WTC11 (cell line): ENCODE data around the gene PSD4. TPM values are rescaled to one million over a fixed set of nuclear protein-coding genes. Genes with fewer than 3 reads are reported as not detected.
A peak's percentile ranks its signal among the peaks of the same experiment; 100 is the strongest.

Source experiments
- EMX1 ChIP-seq: fragments of 250-450 bp; sonication (Bioruptor Pico); IDR thresholded peaks from 2 replicates; pipeline ENCODE4 v1.8.0; 2021; ENCODE audit warnings: mild to moderate bottlenecking
- ETV6 ChIP-seq: sonication (generic); formaldehyde crosslinking; IDR thresholded peaks from 2 replicates; pipeline ENCODE4 v1.8.1; 2022; ENCODE audit warnings: mild to moderate bottlenecking, missing genetic modification reagents
- HMGA2 ChIP-seq: fragments of 250-450 bp; sonication (Bioruptor Pico); IDR thresholded peaks from 2 replicates; pipeline ENCODE4 v1.4.0; 2021; ENCODE audit warnings: mild to moderate bottlenecking, moderate library complexity
- HMGXB4 ChIP-seq: sonication (generic); formaldehyde crosslinking; IDR thresholded peaks from 2 replicates; pipeline ENCODE4 v1.8.1; 2023; ENCODE audit warnings: mild to moderate bottlenecking, moderate library complexity, missing genetic modification reagents
- MLX ChIP-seq: sonication (generic); formaldehyde crosslinking; IDR thresholded peaks from 2 replicates; pipeline ENCODE4 v1.8.1; 2023; ENCODE audit warnings: mild to moderate bottlenecking, missing genetic modification reagents, moderate library complexity
- MXD4 ChIP-seq: fragments of 250-450 bp; sonication (Bioruptor Pico); IDR thresholded peaks from 2 replicates; pipeline ENCODE4 v1.8.0; 2021; ENCODE audit warnings: mild to moderate bottlenecking, moderate library complexity, borderline replicate concordance
- NFATC4 ChIP-seq: fragments of 250-450 bp; sonication (Bioruptor Pico); IDR thresholded peaks from 2 replicates; pipeline ENCODE4 v1.9.0; 2021; ENCODE audit warnings: mild to moderate bottlenecking
- NFE2L1 ChIP-seq: sonication (generic); formaldehyde crosslinking; IDR thresholded peaks from 2 replicates; pipeline ENCODE4 v1.8.1; 2023; ENCODE audit warnings: missing genetic modification reagents
- NR1H2 ChIP-seq: sonication (generic); formaldehyde crosslinking; IDR thresholded peaks from 2 replicates; pipeline ENCODE4 v1.9.0; 2021; ENCODE audit warnings: mild to moderate bottlenecking, moderate library complexity, missing genetic modification reagents
- NR2C2 ChIP-seq: sonication (generic); formaldehyde crosslinking; IDR thresholded peaks from 2 replicates; pipeline ENCODE4 v1.8.0; 2022; ENCODE audit warnings: mild to moderate bottlenecking, missing genetic modification reagents
- PRRX2 ChIP-seq: fragments of 250-450 bp; sonication (Bioruptor Pico); IDR thresholded peaks from 2 replicates; pipeline ENCODE4 v1.8.0; 2021; ENCODE audit warnings: mild to moderate bottlenecking
- RELA ChIP-seq: sonication (generic); formaldehyde crosslinking; IDR thresholded peaks from 2 replicates; pipeline ENCODE4 v1.8.1; 2022; ENCODE audit warnings: missing genetic modification reagents, mild to moderate bottlenecking, borderline replicate concordance
- SMAD3 ChIP-seq: sonication (generic); formaldehyde crosslinking; IDR thresholded peaks from 2 replicates; pipeline ENCODE4 v1.8.0; 2022; ENCODE audit warnings: missing genetic modification reagents, mild to moderate bottlenecking, borderline replicate concordance
- SP1 ChIP-seq: sonication (generic); formaldehyde crosslinking; conservative IDR thresholded peaks from 2 replicates; pipeline ENCODE4 v1.8.1; 2022; ENCODE audit warnings: missing genetic modification reagents
- TEAD1 ChIP-seq: sonication (generic); formaldehyde crosslinking; IDR thresholded peaks from 2 replicates; pipeline ENCODE4 v1.8.0; 2022; ENCODE audit warnings: mild to moderate bottlenecking, missing genetic modification reagents
- ZBTB21 ChIP-seq: sonication (generic); formaldehyde crosslinking; IDR thresholded peaks from 2 replicates; pipeline ENCODE4 v1.8.1; 2023; ENCODE audit warnings: mild to moderate bottlenecking, missing genetic modification reagents, borderline replicate concordance
- ZNF416 ChIP-seq: fragments of 250-450 bp; sonication (Bioruptor Pico); IDR thresholded peaks from 2 replicates; pipeline ENCODE4 v1.9.0; 2021; ENCODE audit warnings: mild to moderate bottlenecking, inconsistent platforms
- ZNF423 ChIP-seq: fragments of 250-450 bp; sonication (Bioruptor Pico); IDR thresholded peaks from 2 replicates; pipeline ENCODE4 v2.1.2; 2022; ENCODE audit warnings: mild to moderate bottlenecking, moderate library complexity
- ZNF532 ChIP-seq: fragments of 250-450 bp; sonication (Bioruptor Pico); IDR thresholded peaks from 2 replicates; pipeline ENCODE4 v1.9.0; 2021; ENCODE audit warnings: mild to moderate bottlenecking, borderline replicate concordance
- ZNF671 ChIP-seq: fragments of 250-450 bp; sonication (Bioruptor Pico); IDR thresholded peaks from 2 replicates; pipeline ENCODE4 v1.8.0; 2021; ENCODE audit warnings: mild to moderate bottlenecking
- total RNA-seq: library from RNA; stranded (reverse); gene quantifications from 3 replicates; pipeline ENCODE4 v1.2.3, GENCODE V29; 2021
- TF ChIP-seq, protein P1 (sequence below): fragments of 250-450 bp; sonication (Bioruptor Pico); conservative IDR thresholded peaks from 2 replicates; pipeline ENCODE4 v1.9.0; 2021; ENCODE audit warnings: mild to moderate bottlenecking
- TF ChIP-seq, protein P2 (sequence below): fragments of 250-450 bp; sonication (Bioruptor Pico); IDR thresholded peaks from 2 replicates; pipeline ENCODE4 v1.9.0; 2021; ENCODE audit warnings: mild to moderate bottlenecking
- TF ChIP-seq, protein P3 (sequence below): sonication (generic); formaldehyde crosslinking; IDR thresholded peaks from 2 replicates; pipeline ENCODE4 v1.8.1; 2023; ENCODE audit warnings: mild to moderate bottlenecking, missing genetic modification reagents, moderate library complexity
- TF ChIP-seq, protein P4 (sequence below): sonication (generic); formaldehyde crosslinking; IDR thresholded peaks from 2 replicates; pipeline ENCODE4 v1.8.0; 2023; ENCODE audit warnings: missing genetic modification reagents, mild to moderate bottlenecking, borderline replicate concordance

The PSD4 gene
- total RNA-seq, 1 experiment from 2014 or later, result 1.5 TPM

DNA sequence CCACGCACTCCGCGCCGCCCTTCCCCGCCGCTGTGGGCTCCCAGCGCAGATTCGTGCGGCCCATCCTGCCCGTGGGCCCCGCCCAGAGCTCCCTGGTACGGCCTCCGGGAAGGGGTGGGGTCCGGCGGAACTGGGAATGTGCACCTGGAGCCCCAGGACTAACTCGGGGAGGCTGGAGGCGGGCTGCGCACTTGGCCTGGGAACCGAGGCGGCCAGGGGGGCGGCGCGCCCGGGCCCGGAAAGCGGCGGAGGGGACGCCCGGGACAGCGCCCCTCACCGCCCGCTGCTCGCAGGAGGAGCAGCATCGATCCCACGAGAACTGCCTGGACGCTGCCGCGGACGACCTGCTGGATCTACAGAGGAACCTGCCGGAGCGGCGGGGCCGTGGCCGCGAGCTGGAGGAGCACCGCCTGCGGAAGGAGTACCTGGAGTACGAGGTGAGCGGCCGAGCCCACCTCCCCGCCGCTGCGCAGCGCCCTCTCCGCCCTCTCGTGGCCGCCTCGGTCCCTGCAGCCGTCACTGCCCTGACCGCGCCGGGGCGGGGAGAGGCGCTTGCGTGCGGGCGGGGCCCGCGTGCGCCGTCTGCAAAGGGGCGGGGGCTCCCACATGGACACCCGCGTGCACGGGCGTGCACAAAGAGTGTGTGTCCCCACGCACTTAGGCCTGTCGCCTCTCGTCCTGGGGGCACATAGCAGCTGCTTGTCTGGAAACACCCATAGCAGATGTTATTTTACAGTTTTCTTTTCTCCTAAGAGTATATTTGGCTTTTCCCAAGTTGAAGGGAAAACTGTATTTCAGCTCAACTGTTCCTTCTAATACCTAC, 25.2 kb downstream of the PSD4 start (continued):
- TF ChIP-seq, protein P1, sequence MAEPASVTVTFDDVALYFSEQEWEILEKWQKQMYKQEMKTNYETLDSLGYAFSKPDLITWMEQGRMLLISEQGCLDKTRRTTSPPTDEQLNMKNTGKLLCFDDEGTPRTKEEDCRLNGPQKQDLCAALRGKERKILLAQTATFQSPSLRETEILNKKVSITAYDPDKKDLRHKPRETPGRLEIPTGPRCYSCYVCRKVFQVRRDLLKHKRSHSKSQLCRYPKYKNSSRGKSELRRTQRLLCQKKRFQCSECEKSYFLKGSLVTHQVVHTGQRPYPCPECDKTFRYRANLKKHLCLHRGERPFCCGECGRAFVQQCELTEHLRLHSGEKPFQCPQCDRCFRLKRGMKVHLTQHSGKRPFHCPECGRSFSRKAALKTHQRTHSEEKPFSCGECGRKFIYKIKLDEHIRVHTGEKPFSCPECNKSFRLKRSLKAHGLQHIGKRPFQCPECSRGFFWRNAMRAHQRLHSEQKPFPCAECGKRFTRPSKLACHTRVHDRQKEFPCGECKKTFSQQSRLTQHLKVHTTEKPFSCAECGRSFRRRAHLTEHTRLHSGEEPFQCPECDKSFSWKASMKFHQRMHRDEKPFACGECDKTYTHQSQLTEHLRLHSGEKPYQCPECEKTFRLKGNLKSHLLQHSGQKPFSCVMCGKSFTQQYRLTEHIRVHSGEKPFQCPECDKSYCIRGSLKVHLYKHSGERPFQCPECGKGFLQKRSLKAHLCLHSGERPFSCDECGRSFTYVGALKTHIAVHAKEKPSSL (CRISPR knock-in tag), result no peak
- no peak for TF ChIP-seq ZNF423 (CRISPR knock-in tag)
- TF ChIP-seq RELA (CRISPR knock-in tag), result no peak
- TF ChIP-seq NR2C2 (CRISPR knock-in tag), result no peak
- peak; percentile 66 for TF ChIP-seq SP1 (CRISPR knock-in tag)
- no peak for TF ChIP-seq PRRX2 (CRISPR knock-in tag)
- no peak for TF ChIP-seq NFATC4
- TF ChIP-seq, protein P2, sequence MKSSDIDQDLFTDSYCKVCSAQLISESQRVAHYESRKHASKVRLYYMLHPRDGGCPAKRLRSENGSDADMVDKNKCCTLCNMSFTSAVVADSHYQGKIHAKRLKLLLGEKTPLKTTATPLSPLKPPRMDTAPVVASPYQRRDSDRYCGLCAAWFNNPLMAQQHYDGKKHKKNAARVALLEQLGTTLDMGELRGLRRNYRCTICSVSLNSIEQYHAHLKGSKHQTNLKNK (CRISPR knock-in tag), result no peak
- TF ChIP-seq TEAD1 (CRISPR knock-in tag), result no peak
- TF ChIP-seq, protein P3, sequence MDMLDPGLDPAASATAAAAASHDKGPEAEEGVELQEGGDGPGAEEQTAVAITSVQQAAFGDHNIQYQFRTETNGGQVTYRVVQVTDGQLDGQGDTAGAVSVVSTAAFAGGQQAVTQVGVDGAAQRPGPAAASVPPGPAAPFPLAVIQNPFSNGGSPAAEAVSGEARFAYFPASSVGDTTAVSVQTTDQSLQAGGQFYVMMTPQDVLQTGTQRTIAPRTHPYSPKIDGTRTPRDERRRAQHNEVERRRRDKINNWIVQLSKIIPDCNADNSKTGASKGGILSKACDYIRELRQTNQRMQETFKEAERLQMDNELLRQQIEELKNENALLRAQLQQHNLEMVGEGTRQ (CRISPR knock-in tag), result 0 out of 2 replicates have a peak, but pooled peaks have one; percentile 16
- TF ChIP-seq EMX1 (CRISPR knock-in tag), result no peak
- TF ChIP-seq ETV6 (CRISPR knock-in tag), result peak; percentile 84; the same call in 1 of the 2 replicates
- no peak for TF ChIP-seq ZNF671
- peak; percentile 97 for TF ChIP-seq HMGXB4
- no peak for TF ChIP-seq NFE2L1 (CRISPR knock-in tag)
- no peak for TF ChIP-seq NR1H2 (CRISPR knock-in tag)
- TF ChIP-seq ZNF532, result no peak
- no peak for TF ChIP-seq ZNF416 (CRISPR knock-in tag)
- TF ChIP-seq, protein P4, sequence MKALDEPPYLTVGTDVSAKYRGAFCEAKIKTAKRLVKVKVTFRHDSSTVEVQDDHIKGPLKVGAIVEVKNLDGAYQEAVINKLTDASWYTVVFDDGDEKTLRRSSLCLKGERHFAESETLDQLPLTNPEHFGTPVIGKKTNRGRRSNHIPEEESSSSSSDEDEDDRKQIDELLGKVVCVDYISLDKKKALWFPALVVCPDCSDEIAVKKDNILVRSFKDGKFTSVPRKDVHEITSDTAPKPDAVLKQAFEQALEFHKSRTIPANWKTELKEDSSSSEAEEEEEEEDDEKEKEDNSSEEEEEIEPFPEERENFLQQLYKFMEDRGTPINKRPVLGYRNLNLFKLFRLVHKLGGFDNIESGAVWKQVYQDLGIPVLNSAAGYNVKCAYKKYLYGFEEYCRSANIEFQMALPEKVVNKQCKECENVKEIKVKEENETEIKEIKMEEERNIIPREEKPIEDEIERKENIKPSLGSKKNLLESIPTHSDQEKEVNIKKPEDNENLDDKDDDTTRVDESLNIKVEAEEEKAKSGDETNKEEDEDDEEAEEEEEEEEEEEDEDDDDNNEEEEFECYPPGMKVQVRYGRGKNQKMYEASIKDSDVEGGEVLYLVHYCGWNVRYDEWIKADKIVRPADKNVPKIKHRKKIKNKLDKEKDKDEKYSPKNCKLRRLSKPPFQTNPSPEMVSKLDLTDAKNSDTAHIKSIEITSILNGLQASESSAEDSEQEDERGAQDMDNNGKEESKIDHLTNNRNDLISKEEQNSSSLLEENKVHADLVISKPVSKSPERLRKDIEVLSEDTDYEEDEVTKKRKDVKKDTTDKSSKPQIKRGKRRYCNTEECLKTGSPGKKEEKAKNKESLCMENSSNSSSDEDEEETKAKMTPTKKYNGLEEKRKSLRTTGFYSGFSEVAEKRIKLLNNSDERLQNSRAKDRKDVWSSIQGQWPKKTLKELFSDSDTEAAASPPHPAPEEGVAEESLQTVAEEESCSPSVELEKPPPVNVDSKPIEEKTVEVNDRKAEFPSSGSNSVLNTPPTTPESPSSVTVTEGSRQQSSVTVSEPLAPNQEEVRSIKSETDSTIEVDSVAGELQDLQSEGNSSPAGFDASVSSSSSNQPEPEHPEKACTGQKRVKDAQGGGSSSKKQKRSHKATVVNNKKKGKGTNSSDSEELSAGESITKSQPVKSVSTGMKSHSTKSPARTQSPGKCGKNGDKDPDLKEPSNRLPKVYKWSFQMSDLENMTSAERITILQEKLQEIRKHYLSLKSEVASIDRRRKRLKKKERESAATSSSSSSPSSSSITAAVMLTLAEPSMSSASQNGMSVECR (CRISPR knock-in tag), result peak; percentile 74; the same call in 1 of the 2 replicates
- no peak for TF ChIP-seq HMGA2 (CRISPR knock-in tag)
- peak; percentile 42; the same call in 1 of the 2 replicates for TF ChIP-seq ZBTB21 (CRISPR knock-in tag)
- no peak for TF ChIP-seq MXD4 (CRISPR knock-in tag)
- TF ChIP-seq MLX (CRISPR knock-in tag), result no peak
- TF ChIP-seq SMAD3, result no peak
